T-helper 9 cell (primary cell): Measurements from ENCODE around the gene VAV1.
"Not testable (repeated sequence)": the region's sequence is repeated elsewhere in the genome, so short reads cannot be mapped to it uniquely, and the experiment has no call there.

Source experiments
- DNase-seq: peaks from one replicate; pipeline ENCODE4 v3.0.0-alpha.2; 2020

The VAV1 gene

GRCh38 chr19:6853868-6854267 is 81.4 kb downstream of the VAV1 start:
- no peak for DNase-seq

GRCh38 chr19:6854758-6855157 is 82.2 kb downstream of the VAV1 start:
- no peak for DNase-seq

DNA sequence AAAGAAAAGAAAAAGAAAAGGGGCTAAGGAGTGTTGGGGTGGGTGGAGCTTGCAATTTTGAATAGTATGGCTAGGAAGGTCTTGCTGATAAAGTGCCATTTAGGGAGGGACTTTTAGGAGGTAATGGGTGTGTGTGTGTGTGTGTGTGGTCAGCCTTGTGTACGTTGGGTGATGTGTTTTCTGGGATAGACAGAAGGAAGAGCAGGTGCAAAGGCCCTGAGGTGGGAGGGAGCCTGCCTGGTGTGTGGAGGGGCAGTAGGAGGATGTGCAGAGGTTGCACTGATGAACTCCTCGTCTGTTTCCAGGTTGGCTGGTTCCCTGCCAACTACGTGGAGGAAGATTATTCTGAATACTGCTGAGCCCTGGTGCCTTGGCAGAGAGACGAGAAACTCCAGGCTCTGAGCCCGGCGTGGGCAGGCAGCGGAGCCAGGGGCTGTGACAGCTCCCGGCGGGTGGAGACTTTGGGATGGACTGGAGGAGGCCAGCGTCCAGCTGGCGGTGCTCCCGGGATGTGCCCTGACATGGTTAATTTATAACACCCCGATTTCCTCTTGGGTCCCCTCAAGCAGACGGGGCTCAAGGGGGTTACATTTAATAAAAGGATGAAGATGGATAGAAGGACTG is 84.4 kb downstream of the VAV1 start:
- no peak for DNase-seq

- DNase-seq: no peak
Measured at GRCh38 chr19:6861683-6862286, 89.3 kb downstream of the VAV1 start.

GRCh38 chr19:6862673-6863078 is 90.2 kb downstream of the VAV1 start:
- peak; percentile 82 for DNase-seq

- no peak for DNase-seq
Measured at GRCh38 chr19:6864325-6864940, 91.9 kb downstream of the VAV1 start.

DNA sequence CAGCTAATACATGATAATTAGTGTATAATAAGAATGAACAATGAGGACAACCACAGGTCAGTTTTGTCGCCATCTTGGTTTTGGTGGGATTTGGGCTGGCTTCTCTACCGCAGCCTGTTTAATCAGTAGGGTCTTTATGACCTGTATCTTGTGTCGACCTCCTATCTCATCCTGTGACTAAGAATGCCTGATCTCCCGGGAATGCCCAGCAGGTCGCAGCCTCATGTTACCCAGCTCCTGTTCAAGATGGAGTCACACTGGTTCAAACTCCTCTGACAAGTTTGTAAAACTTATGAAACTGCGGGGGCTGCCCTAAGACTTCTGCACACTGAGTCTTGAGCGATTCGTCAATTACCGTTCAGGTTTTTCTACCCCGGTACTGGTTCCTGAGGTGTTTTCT is 93.3 kb downstream of the VAV1 start:
- no peak for DNase-seq

GRCh38 chr19:6866741-6867151 is 94.2 kb downstream of the VAV1 start:
- DNase-seq: no peak

DNA sequence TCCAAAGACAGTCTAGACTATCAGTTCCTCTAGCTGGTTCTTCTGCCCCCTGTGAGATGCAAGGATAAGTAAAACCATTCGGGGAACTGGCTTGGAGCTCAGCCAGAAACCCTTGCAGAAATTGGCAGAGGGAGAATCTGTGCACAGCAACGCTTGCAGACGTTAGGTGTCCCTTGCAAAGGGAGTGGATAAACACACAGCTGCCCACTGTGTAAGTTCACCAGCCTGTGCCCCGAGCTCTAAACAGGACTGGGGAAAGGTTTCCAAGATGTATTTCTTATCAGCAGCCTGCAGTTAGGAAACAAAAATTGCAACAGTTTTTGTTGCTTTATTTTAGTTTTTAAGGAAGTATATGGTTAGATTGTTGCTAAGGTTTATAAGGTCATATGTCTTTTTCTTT is 95.8 kb downstream of the VAV1 start:
- no peak for DNase-seq

DNA sequence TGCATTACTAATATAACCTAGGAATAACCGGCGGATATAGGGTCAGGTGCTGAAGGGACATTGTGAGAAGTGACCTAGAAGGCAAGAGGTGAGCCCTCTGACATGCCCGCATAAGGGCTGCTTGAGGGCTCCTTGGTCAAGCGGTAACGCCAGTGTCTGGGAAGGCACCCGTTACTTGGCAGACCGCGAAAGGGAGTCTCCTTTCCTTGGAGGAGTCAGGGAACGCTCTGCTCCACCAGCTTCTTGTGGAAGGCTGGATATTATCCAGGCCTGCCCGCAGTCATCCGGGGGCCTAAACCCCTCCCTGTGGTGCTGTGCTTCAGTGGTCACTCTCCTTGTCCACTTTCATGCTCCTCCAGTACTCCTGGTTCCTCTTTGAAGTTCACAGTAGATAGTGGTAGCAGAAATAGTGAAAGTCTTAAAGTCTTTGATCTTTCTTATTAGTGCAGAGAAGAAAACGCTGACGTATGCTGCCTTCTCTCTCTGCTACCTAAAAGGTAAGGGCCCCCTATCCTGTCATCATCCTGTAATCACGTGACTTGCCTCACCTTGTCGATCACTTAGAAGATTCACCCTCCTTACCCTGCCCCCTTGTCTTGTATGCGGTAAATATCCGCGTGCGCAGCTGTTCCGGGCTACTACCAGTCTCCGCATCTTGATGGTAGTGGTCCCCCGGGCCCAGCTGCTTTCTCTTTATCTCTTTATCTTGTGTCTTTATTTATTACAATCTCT is 96.8 kb downstream of the VAV1 start:
- DNase-seq: not testable (repeated sequence)

- DNase-seq: no peak
Measured at GRCh38 chr19:6873708-6874431, 101.4 kb downstream of the VAV1 start.

DNA sequence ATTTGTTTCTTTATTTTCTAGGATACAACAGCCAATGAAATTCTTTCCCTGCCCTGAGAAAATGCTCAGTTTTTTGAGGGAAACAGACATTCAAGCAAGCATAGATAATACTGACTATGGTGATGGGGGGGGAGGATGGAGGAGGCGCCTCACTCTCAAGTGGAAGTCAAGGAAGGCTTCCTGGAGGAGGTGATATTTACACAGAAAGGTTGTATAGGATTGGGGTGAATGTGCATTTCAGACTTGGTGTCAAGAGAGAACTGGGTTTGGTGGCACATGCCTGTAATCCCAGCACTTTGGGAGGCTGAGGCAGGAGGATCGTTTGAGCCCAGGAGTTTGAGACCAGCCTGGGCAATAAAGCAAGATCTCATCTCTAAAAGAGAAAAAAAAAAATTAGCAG is 102.7 kb downstream of the VAV1 start:
- no peak for DNase-seq

DNA sequence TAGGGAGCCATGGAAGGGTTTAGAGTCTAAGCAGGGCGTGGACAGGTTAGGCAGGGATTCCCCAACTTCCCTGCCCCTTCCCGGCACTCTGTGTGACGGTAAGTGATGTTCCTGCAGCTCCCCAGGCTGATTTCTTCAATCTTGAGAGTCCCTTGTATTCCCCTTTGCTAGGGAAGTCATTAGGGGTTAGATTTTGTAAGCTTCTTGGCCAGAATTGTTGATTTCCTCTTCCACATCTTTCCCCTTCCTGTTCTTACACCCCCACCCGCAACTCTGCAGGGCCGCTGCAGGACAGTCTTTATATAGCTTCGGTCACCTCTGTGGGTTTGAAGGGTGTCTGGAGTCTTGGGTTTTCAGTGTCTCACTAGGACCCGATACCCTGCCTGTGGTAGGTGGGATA is 104.2 kb downstream of the VAV1 start:
- no peak for DNase-seq

GRCh38 chr19:6877766-6878165 is 105.3 kb downstream of the VAV1 start:
- no peak for DNase-seq

GRCh38 chr19:6886277-6886897 is 113.9 kb downstream of the VAV1 start:
- DNase-seq: no peak

GRCh38 chr19:6887316-6887715 is 114.8 kb downstream of the VAV1 start, which contains the start of gene ADGRE1:
ADGRE1 (plus strand) TSS chr19:6887579; CDS start chr19:6887609, 30 bp downstream.
- DNase-seq: no peak

DNA sequence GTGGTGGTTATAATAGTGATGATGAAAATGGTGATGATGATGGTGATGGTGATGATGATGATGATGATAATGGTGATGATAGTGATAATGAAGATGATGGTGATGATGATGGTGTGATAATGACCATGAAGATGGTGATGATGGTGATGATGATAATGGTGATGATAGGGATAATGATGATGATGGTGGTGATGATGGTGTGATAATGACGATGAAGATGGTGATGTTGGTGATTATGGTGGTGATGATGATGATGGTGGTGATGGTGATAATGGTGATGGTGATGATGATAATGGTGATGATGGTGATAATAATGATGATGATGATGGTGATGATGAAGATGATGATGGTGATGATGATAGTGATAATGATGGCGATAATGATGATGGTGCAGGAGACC is 116.5 kb downstream of the VAV1 start:
- DNase-seq: no peak

- no peak for DNase-seq
Measured at GRCh38 chr19:6890401-6890913, 117.9 kb downstream of the VAV1 start.

GRCh38 chr19:6890938-6891337 is 118.4 kb downstream of the VAV1 start:
- DNase-seq: no peak

GRCh38 chr19:6891761-6892385 is 119.4 kb downstream of the VAV1 start:
- DNase-seq: no peak

DNA sequence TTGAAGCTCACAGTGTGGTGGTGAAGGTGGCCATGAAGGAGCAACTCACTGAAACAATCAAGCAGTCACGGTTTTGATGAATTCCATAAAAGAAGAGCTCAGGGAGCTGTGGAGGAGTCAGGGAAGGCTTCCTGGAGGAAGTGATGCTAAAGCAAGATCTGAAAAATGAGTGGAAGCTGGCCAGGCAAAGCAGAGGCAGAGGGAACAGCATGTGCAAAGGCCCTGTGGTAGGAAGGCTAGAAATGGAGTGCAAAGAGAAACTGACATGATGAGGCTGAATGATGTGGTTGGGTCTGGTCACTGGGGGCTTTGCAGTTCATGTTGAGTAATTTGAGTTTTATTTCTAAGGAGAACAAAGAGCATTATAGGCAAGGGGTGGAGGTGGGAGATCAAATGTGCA is 121.8 kb downstream of the VAV1 start:
- DNase-seq: no peak

DNA sequence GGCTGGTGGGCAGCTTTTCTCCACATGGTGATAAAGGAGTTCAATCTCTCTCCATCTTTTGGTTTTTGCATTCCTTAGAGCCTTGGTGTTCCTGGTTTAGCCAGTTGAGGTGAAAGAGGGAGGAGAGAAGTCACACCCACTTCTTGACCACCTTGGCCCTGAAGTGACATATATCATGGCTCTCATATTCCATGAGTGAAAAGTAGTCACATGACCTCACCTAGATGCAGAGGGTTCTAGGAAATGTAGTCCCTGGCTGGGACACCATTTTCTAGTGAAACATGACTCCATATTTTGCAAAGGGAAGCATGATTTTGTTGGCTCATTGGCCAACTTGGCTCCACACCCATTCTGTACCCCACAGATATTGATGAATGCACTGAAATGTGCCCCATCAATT is 130.9 kb downstream of the VAV1 start:
- DNase-seq: no peak
